Neural progenitor cell (in vitro differentiated cells): ENCODE measurements around the gene ATP8B4. TPM values are rescaled to one million over a fixed set of nuclear protein-coding genes. Genes with fewer than 3 reads are reported as not detected.
A peak's percentile ranks its signal among the peaks of the same experiment; 100 is the strongest.

Source experiments
- DNase-seq: peaks from one replicate; pipeline ENCODE4 v3.0.0-alpha.2; 2016; ENCODE audit warnings: low spot score
- H2AFZ ChIP-seq: fragments of 200-600 bp; sonication (generic); replicated peaks from 2 replicates; pipeline ENCODE4 v1.6.1; 2016; ENCODE audit warnings: antibody characterized with exemption
- H3F3A ChIP-seq: fragments of 200-600 bp; sonication (generic); 2 replicates; pipeline ENCODE4 v1.6.1; 2016; ENCODE audit warnings: antibody characterized with exemption, low read depth
- H3K27ac ChIP-seq: fragments of 200-600 bp; sonication (generic); 2 replicates; pipeline ENCODE4 v1.5.1; 2016; ENCODE audit warnings: mild to moderate bottlenecking
- H3K27me3 ChIP-seq: fragments of 200-600 bp; sonication (generic); 2 replicates; pipeline ENCODE4 v1.6.1; 2016; ENCODE audit warnings: mild to moderate bottlenecking, moderate library complexity
- H3K36me3 ChIP-seq: fragments of 200-600 bp; sonication (generic); 2 replicates; pipeline ENCODE4 v1.5.1; 2016
- H3K4me1 ChIP-seq: fragments of 200-600 bp; sonication (generic); 2 replicates; pipeline ENCODE4 v1.6.1; 2016; ENCODE audit warnings: mixed run types
- H3K4me2 ChIP-seq: fragments of 200-600 bp; sonication (generic); 2 replicates; pipeline ENCODE4 v1.6.1; 2016
- H3K4me3 ChIP-seq: fragments of 200-600 bp; sonication (generic); 2 replicates; pipeline ENCODE4 v1.5.1; 2016
- H3K79me2 ChIP-seq: fragments of 200-600 bp; sonication (generic); 2 replicates; pipeline ENCODE4 v1.6.1; 2016; ENCODE audit warnings: low read depth
- H3K9ac ChIP-seq: fragments of 200-600 bp; sonication (generic); 2 replicates; pipeline ENCODE4 v1.6.1; 2016
- H3K9me3 ChIP-seq: fragments of 200-600 bp; sonication (generic); 2 replicates; pipeline ENCODE4 v1.5.1; 2016; ENCODE audit warnings: low read depth
- H4K20me1 ChIP-seq: fragments of 200-600 bp; sonication (generic); 2 replicates; pipeline ENCODE4 v1.6.1; 2016; ENCODE audit warnings: low read depth
- H3K27ac Mint-ChIP-seq: 3 replicates; pipeline ENCODE4 v1.8.0; 2021; ENCODE audit warnings: mixed read lengths
- H3K27me3 Mint-ChIP-seq: 2 replicates; pipeline ENCODE4 v1.8.0; 2022; ENCODE audit warnings: low read depth, mild to moderate bottlenecking, inconsistent platforms, moderate library complexity, mixed read lengths; ENCODE audit not compliant: insufficient read depth
- H3K36me3 Mint-ChIP-seq: 3 replicates; pipeline ENCODE4 v1.8.0; 2021; ENCODE audit warnings: mixed read lengths
- H3K4me1 Mint-ChIP-seq: 3 replicates; pipeline ENCODE4 v1.8.0; 2021; ENCODE audit warnings: mixed read lengths
- H3K4me3 Mint-ChIP-seq: 3 replicates; pipeline ENCODE4 v1.8.0; 2021; ENCODE audit warnings: mild to moderate bottlenecking, moderate library complexity, mixed read lengths
- H3K9me3 Mint-ChIP-seq: 3 replicates; pipeline ENCODE4 v1.8.0; 2020; ENCODE audit warnings: mixed read lengths
- EZH2 ChIP-seq: fragments of 200-600 bp; sonication (generic); IDR thresholded peaks from 2 replicates; pipeline ENCODE4 v1.6.1; 2017; ENCODE audit warnings: antibody characterized with exemption, mild to moderate bottlenecking, moderate library complexity
- EZH2phosphoT487 ChIP-seq: fragments of 200-600 bp; sonication (generic); IDR thresholded peaks from 2 replicates; pipeline ENCODE4 v1.6.1; 2017; ENCODE audit warnings: antibody characterized with exemption
- total RNA-seq: library from RNA; depleted of rRNA; stranded (reverse); fragments of >200 nt; gene quantifications from 2 replicates; pipeline ENCODE4 v1.2.3, GENCODE V29; 2015; ENCODE audit warnings: low replicate concordance
- TF ChIP-seq, protein P1 (sequence below): fragments of 200-600 bp; sonication (generic); IDR thresholded peaks from 2 replicates; pipeline ENCODE4 v1.5.1; 2017; ENCODE audit warnings: antibody characterized with exemption, mild to moderate bottlenecking

The ATP8B4 gene
- total RNA-seq, 1 donor from 2014 or later, result 2.7 TPM

DNA sequence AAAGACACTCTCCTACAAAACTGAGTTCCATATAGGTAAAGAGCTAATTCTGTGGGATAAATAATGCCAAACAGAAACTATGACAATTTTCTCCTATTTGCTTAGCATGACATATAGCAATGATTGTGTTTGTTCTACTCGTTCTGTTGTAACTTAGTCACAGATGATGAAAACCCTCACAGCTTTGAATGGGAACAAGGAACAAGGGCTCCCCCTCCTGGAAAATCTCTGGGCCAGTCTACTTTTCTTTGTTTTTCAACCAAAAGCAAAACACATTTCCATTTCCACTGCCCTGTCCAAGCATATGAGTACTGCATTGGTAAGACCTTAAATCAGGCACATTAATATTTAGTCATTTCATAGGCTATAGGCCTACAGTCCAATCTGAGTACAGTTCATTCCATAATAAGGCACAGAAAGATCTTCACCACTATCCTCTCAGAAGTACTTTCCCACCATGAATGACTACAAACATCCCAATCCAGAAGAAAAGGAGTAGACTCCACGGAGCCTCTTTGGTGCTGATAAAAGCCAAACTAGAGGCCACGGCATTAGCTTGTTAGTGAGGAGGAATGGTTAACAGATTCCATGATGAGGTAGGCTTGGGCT, 67.1 kb downstream of the ATP8B4 start:
- Histone ChIP-seq H3K4me2 (no peak overlapping the region), H3K27me3 (no peaks in the 10 kb centered on the region)

DNA sequence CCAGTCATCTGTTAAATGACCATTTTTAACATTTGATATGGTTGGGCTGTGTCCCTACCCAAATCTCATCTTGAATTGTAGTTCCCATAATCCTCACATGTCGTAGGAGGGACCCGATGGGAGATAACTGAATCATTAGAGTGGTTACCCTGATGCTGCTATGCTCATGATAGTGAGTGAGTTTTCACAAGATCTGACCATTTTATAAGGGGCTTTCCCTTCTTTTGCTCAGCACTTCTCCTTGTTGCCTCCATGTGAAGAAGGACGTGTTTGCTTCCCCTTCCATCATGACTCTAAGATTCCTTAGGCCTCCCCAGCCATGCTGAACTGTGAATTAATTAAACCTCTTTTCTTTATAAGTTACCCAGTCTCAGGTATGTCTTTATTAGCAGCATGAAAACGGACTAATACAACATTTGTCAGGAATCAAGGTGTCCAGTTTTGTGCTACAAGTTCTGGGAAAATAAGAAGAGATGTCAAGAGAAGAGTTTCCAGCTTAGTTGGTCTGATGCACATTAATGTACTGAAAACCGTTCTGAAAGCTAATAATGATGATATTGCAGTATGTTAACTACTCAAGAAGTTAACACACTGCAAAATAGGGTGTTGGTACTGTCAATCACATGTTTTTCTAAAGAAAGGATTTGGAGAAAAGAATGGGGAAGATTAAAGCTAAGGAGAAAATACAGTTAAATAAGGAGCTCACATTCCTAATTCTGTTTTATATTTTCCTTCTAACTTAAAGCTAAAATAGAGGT, 67.9 kb downstream of the ATP8B4 start:
- Histone ChIP-seq H3K36me3 (no peaks in the 10 kb centered on the region), H3K27ac (no peak overlapping the region), H3K9me3 (no peaks in the 10 kb centered on the region), H3K27me3 (no peaks in the 10 kb centered on the region), H2AFZ (peak overlapping the region; percentile 95), H4K20me1 (no peaks in the 10 kb centered on the region), H3K79me2 (no peaks in the 10 kb centered on the region), H3K9ac (no peak overlapping the region), H3K4me1 (no peaks in the 10 kb centered on the region), H3K4me2 (no peak overlapping the region), H3F3A (no peaks in the 10 kb centered on the region), H3K4me3 (no peak overlapping the region)
- no peak for DNase-seq
- no peaks in the 10 kb centered on the region for H3K27me3 Mint-ChIP-seq
- no peaks in the 10 kb centered on the region for H3K9me3 Mint-ChIP-seq
- no peaks in the 10 kb centered on the region for H3K36me3 Mint-ChIP-seq
- H3K27ac Mint-ChIP-seq, result no peak overlapping the region
- no peaks in the 10 kb centered on the region for H3K4me1 Mint-ChIP-seq
- H3K4me3 Mint-ChIP-seq, result no peak overlapping the region
- TF ChIP-seq EZH2phosphoT487, result no peak
- no peak for TF ChIP-seq EZH2

More for the DNA sequence above, 67.1 kb downstream of the ATP8B4 start:
- Histone ChIP-seq H3K9me3 (no peaks in the 10 kb centered on the region), H3K4me3 (no peak overlapping the region), H3K4me1 (no peaks in the 10 kb centered on the region), H3K79me2 (no peaks in the 10 kb centered on the region), H3K27ac (no peak overlapping the region), H3F3A (no peaks in the 10 kb centered on the region), H4K20me1 (no peaks in the 10 kb centered on the region), H3K36me3 (no peaks in the 10 kb centered on the region), H2AFZ (peak overlapping the region; percentile 95), H3K9ac (no peak overlapping the region)
- H3K27ac Mint-ChIP-seq, result no peak overlapping the region
- H3K27me3 Mint-ChIP-seq, result no peaks in the 10 kb centered on the region
- H3K9me3 Mint-ChIP-seq, result no peaks in the 10 kb centered on the region
- DNase-seq, result peak; percentile 62
- no peaks in the 10 kb centered on the region for H3K36me3 Mint-ChIP-seq
- TF ChIP-seq EZH2phosphoT487, result no peak
- TF ChIP-seq, protein P1, sequence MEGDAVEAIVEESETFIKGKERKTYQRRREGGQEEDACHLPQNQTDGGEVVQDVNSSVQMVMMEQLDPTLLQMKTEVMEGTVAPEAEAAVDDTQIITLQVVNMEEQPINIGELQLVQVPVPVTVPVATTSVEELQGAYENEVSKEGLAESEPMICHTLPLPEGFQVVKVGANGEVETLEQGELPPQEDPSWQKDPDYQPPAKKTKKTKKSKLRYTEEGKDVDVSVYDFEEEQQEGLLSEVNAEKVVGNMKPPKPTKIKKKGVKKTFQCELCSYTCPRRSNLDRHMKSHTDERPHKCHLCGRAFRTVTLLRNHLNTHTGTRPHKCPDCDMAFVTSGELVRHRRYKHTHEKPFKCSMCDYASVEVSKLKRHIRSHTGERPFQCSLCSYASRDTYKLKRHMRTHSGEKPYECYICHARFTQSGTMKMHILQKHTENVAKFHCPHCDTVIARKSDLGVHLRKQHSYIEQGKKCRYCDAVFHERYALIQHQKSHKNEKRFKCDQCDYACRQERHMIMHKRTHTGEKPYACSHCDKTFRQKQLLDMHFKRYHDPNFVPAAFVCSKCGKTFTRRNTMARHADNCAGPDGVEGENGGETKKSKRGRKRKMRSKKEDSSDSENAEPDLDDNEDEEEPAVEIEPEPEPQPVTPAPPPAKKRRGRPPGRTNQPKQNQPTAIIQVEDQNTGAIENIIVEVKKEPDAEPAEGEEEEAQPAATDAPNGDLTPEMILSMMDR, result peak; percentile 81
- no peak for TF ChIP-seq EZH2
- no peak overlapping the region for H3K4me3 Mint-ChIP-seq
- H3K4me1 Mint-ChIP-seq, result no peaks in the 10 kb centered on the region

DNA sequence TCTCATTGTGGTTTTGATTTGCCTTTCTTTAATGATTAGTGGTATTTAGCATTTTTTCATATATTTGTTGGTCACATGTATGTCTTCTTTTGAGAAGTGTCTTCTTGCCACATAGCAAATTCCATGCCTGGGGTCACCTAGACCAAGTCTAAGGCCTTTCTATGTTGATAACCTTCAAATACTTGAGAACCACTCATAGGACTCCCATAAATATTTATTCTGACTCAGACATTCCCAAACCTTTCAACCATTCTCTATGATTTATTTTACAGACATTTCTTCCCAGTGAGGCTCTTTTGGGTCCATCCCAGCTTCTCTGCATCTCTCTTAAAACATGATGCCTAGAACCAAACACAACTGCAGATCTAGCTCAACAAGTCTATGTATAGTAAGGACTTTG, 69.2 kb downstream of the ATP8B4 start:
- Histone ChIP-seq H3K36me3 (no peaks in the 10 kb centered on the region), H3K4me2 (no peak overlapping the region), H3K4me1 (no peaks in the 10 kb centered on the region), H3K9me3 (no peaks in the 10 kb centered on the region), H3K79me2 (no peaks in the 10 kb centered on the region), H3K4me3 (no peak overlapping the region), H3K27ac (no peak overlapping the region), H3F3A (no peaks in the 10 kb centered on the region), H3K9ac (no peak overlapping the region), H3K27me3 (no peaks in the 10 kb centered on the region), H4K20me1 (no peaks in the 10 kb centered on the region), H2AFZ (no peak overlapping the region)
- Mint-ChIP-seq H3K27ac (no peak overlapping the region), H3K4me3 (no peak overlapping the region), H3K4me1 (no peaks in the 10 kb centered on the region), H3K27me3 (no peaks in the 10 kb centered on the region), H3K9me3 (no peaks in the 10 kb centered on the region), H3K36me3 (no peaks in the 10 kb centered on the region)
- TF ChIP-seq, protein P1, result no peak
- TF ChIP-seq EZH2phosphoT487 (no peak), EZH2 (no peak)
- no peak for DNase-seq

DNA sequence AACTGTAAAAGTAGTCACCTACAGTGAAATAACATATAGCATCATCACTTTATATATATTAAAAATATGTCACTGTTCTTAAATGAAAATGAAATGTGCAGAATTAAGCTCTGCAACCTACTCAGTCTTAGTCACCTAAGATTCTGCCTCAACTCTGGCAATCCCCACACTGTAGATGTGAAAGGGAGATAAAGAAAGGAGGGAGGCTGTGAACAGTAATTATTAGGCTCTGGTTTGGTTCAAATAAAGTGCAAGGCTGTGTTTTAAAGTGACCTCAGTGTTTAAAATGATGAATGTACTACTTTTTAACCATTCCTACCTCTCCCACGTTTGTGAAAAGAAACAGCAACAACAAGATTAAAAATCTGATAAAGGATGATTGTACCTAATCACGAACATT, 72.2 kb downstream of the ATP8B4 start:
- H3K27me3 Mint-ChIP-seq, result no peaks in the 10 kb centered on the region
- Histone ChIP-seq H3K4me2 (no peak overlapping the region), H3K4me1 (no peaks in the 10 kb centered on the region), H3K27ac (no peak overlapping the region), H3K36me3 (no peaks in the 10 kb centered on the region), H3K9ac (no peak overlapping the region), H2AFZ (no peak overlapping the region), H3K79me2 (no peaks in the 10 kb centered on the region), H3K9me3 (peaks cover 5% of the 10 kb centered on the region), H3K4me3 (no peak overlapping the region), H3F3A (no peaks in the 10 kb centered on the region), H4K20me1 (no peaks in the 10 kb centered on the region), H3K27me3 (no peaks in the 10 kb centered on the region)
- H3K4me1 Mint-ChIP-seq, result no peaks in the 10 kb centered on the region
- peaks cover 8% of the 10 kb centered on the region for H3K9me3 Mint-ChIP-seq
- no peaks in the 10 kb centered on the region for H3K36me3 Mint-ChIP-seq
- H3K27ac Mint-ChIP-seq, result no peak overlapping the region
- no peak for DNase-seq
- TF ChIP-seq, protein P1, result no peak
- TF ChIP-seq EZH2, result no peak
- TF ChIP-seq EZH2phosphoT487, result no peak
- no peak overlapping the region for H3K4me3 Mint-ChIP-seq
